ENCODE results near the gene DLG4.
A peak's percentile ranks its signal among the peaks of the same experiment; 100 is the strongest.

Gene DLG4

DNA sequence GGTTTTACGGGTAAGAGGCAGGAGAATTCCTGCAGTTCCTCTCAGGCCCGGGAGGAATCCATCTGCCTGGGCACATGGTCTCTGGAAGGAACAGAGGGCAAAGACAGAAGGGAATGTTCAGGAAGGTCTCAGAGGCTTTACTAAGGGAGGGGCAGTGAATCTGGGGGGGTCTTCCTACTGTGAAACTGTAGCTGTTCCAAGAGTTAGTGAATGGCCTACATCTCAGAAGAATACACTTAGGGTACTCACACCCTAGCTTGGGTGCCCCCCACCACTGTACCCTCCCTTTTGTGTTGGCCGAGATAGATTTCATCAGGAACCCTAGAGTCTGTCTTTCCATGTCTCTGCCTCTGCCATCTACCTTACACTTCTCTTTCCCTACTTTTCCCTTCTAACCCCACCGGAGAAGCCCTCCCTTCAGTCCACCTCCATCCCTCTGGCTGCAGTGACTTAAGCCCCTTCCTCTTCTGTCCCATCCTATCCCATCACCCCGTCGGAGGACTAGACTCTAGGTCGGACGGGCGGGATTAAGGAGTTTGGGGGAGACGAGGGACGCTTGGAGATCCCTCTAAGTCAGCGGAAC, 316 bp downstream of the DLG4 start:
- WGBS = 26% methylated on average over 12 of the region's 12 CpGs
- H3K27ac ChIP-seq (ENCODE audit: low read depth, low read length) = no peak overlapping the region
- no peaks in the 10 kb centered on the region for H3K9me3 ChIP-seq (ENCODE audit: insufficient read depth, low read depth, low read length)
- peak overlapping the region; percentile 81 for H3K4me3 ChIP-seq (ENCODE audit: low read length)
- peaks cover 21% of the 10 kb centered on the region; the same call in 1 of the 2 replicates for H3K4me1 ChIP-seq (ENCODE audit: insufficient read depth, low read length)
- H3K9ac ChIP-seq (ENCODE audit: low read depth, low read length) = peak overlapping the region; percentile 90; the same call in 1 of the 2 replicates
- H3K36me3 ChIP-seq (ENCODE audit: insufficient read depth, low read length) = peaks cover 33% of the 10 kb centered on the region
- H3K27me3 ChIP-seq (ENCODE audit: insufficient read depth, low read length) = no peaks in the 10 kb centered on the region

DNA sequence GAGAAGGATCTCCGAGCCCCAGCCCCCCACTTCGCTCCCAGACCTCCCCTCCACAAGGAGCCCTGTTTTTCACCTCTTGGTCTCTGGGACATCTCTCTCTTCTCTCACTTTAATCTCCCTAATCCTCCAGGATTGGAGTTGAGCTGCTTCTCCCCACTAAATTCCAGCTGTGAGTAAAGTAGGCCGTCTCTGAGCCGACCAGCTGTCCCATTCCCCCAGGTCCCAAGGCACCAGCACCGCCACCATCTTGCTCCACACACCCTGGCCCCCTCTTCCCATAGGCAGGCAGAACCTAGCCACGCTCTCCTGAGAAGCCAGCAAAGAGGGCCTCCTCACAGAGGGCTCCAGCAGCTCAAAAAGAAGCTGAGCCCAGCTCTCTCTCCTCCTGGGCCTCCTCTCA, 878 bp downstream of the DLG4 start:
- H3K9ac ChIP-seq (ENCODE audit: low read depth, low read length) = no peak overlapping the region
- no peak overlapping the region for H3K4me3 ChIP-seq (ENCODE audit: low read length)
- no peaks in the 10 kb centered on the region for H3K9me3 ChIP-seq (ENCODE audit: insufficient read depth, low read depth, low read length)
- peaks cover 28% of the 10 kb centered on the region for H3K36me3 ChIP-seq (ENCODE audit: insufficient read depth, low read length)
- H3K27me3 ChIP-seq (ENCODE audit: insufficient read depth, low read length) = no peaks in the 10 kb centered on the region
- WGBS = 71% methylated on average over 6 of the region's 6 CpGs
- no peak overlapping the region for H3K27ac ChIP-seq (ENCODE audit: low read depth, low read length)
- peaks cover 21% of the 10 kb centered on the region; the same call in 1 of the 2 replicates for H3K4me1 ChIP-seq (ENCODE audit: insufficient read depth, low read length)

DNA sequence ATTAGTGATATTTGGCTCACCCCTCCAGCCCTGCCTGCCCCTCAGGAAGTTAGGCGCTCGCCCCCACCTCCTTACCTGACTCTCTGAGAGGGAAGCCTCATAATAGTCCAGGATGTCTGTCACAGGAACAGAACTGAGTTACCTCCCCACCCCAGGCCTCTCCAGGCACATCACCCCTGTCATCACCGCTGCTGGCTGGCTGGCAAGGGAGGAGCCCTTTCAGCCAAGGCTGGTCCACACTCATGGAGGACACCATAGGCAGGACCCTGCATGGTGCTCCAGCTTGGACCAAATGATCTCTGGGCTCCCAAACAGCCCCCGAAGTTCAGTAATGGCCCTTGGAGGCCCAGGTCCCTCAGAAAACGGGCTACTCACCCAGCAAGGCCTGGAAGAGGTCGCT, 1.5 kb downstream of the DLG4 start:
- Histone ChIP-seq H3K27me3 (ENCODE audit: insufficient read depth, low read length) (no peaks in the 10 kb centered on the region), H3K9ac (ENCODE audit: low read depth, low read length) (peak overlapping the region; percentile 47; the same call in 1 of the 2 replicates), H3K4me1 (ENCODE audit: insufficient read depth, low read length) (peaks cover 26% of the 10 kb centered on the region; the same call in 1 of the 2 replicates), H3K36me3 (ENCODE audit: insufficient read depth, low read length) (peaks cover 22% of the 10 kb centered on the region), H3K4me3 (ENCODE audit: low read length) (peak overlapping the region; percentile 54), H3K27ac (ENCODE audit: low read depth, low read length) (peak overlapping the region; percentile 9; the same call in 1 of the 2 replicates), H3K9me3 (ENCODE audit: insufficient read depth, low read depth, low read length) (no peaks in the 10 kb centered on the region)
- WGBS = 81% methylated on average over 6 of the region's 6 CpGs

DNA sequence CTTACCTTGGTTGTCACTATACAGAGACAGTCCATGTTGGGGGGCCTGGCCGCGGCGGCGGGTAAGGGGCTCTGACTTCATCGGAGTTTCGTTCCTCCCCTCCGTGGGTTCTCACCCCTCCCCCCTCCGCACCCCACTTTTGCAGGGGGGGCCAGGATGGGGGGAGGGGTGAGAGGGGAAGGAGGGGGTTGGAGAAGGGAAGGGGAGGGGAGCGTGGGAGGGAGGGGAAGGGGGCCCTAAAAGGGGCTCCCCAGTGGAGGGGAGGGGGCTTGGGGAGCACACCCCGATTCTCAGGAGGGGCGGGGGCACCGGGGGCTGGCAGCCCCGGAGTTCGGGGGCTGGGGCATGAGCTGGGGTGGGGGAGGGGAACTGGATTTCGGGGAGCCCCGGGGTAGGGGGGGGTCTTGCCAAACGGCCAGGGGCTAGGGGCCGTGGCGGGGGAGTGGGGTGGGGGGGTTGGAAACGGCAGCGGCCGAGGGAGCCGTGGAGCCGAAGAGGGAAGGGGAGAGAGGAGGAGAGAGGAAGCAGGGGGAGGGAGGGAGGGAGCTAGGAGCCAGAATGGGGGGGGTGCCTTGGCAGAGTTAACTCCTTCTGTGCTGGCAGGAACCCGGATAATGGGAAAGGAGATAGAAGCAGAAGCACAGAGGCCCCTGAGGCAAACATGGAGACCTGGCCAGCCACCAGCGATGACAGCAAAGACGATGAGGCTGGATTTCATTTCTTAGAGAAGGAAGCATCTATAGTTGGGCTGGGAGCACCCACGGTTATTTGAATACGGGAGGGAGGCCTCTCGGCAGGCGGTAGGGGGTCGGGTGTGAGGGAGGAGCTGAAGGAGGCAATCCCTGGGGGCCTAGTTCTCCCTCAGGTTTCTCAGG, 2.3 kb downstream of the DLG4 start:
- Histone ChIP-seq H3K27me3 (ENCODE audit: insufficient read depth, low read length) (no peaks in the 10 kb centered on the region), H3K36me3 (ENCODE audit: insufficient read depth, low read length) (peaks cover 14% of the 10 kb centered on the region), H3K27ac (ENCODE audit: low read depth, low read length) (peak overlapping the region; percentile 9; the same call in 1 of the 2 replicates), H3K9me3 (ENCODE audit: insufficient read depth, low read depth, low read length) (no peaks in the 10 kb centered on the region), H3K4me1 (ENCODE audit: insufficient read depth, low read length) (peaks cover 27% of the 10 kb centered on the region; the same call in 1 of the 2 replicates), H3K9ac (ENCODE audit: low read depth, low read length) (peak overlapping the region; percentile 47; the same call in 1 of the 2 replicates), H3K4me3 (ENCODE audit: low read length) (peak overlapping the region; percentile 54)
- 3% methylated on average over 27 of the region's 32 CpGs for WGBS

DNA sequence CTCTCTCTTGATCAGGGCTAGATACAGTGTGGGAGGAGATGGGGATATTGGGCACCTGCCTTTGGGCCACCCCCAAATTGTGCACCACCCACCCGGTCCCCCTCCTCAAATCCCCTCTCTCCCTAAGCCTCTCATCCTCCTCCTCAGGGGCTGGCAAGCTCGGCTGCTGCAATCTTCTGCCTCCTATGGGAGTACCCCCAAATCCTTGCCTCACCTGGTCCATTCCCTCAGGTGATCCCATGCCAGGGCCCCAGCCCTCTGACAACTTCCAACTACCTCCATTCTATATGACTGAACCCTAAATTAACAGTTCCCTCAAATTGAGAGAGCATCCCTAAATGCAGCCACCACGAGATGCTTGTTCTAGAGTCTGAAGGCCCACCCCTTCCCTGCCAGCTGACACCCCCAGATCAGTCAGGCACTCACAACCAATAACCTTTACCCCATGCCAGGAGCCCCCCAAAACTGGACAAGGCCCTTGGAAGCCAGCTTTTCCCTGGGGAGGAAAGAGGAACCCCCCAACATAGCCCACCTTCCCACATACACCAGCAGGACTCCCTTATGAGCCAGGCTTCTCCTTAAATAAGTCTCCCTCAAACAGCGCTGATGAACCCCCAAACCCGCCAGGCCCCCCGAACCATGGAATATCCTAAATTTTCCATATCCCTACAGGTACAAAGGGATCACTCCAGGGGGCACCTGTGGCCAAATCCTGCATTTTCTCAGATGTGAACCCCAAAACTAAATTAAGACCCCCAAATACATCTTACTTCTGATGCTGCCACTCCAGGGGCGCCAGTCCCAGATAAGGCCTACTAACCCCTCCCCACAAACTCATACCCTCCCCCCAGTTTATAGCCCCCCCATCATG, 3.2 kb downstream of the DLG4 start:
- 19% methylated on average over 7 of the region's 7 CpGs for WGBS
- Histone ChIP-seq H3K27ac (ENCODE audit: low read depth, low read length) (peak overlapping the region; percentile 33; the same call in 1 of the 2 replicates), H3K4me3 (ENCODE audit: low read length) (peak overlapping the region; percentile 42), H3K9ac (ENCODE audit: low read depth, low read length) (peak overlapping the region; percentile 1; the same call in 1 of the 2 replicates), H3K36me3 (ENCODE audit: insufficient read depth, low read length) (peaks cover 5% of the 10 kb centered on the region), H3K27me3 (ENCODE audit: insufficient read depth, low read length) (no peaks in the 10 kb centered on the region), H3K9me3 (ENCODE audit: insufficient read depth, low read depth, low read length) (no peaks in the 10 kb centered on the region), H3K4me1 (ENCODE audit: insufficient read depth, low read length) (peaks cover 33% of the 10 kb centered on the region; the same call in 1 of the 2 replicates)

DNA sequence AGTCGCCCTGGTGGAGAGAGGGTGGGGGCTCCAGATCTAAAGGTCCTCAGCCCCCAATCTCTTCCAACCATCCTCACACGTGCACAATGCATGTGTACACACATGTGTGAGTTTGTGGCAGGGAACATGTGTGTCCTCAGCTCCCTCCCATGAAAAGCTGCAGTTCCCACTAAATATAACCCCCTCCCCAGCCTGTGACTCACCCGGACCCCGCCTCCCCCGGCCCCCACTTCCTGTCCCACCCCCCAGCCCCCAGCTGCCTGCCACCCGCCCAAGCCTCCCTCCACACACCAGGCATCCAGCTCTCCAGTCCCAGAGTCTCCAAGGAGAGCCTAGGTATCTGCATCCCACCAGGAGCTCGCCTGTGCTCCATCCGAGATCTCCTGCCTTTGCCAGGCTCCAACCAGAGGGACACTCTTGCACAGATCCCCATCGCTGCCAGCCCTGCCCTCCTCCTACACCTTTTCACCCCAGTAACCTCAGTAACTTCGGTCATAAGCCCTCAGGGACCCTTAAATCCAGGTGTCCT, 3.9 kb downstream of the DLG4 start:
- Histone ChIP-seq H3K9ac (ENCODE audit: low read depth, low read length) (peak overlapping the region; percentile 17; the same call in 1 of the 2 replicates), H3K27me3 (ENCODE audit: insufficient read depth, low read length) (no peaks in the 10 kb centered on the region), H3K4me3 (ENCODE audit: low read length) (peak overlapping the region; percentile 78), H3K36me3 (ENCODE audit: insufficient read depth, low read length) (no peaks in the 10 kb centered on the region), H3K27ac (ENCODE audit: low read depth, low read length) (peak overlapping the region; percentile 90), H3K9me3 (ENCODE audit: insufficient read depth, low read depth, low read length) (no peaks in the 10 kb centered on the region), H3K4me1 (ENCODE audit: insufficient read depth, low read length) (peaks cover 30% of the 10 kb centered on the region)
- WGBS = 5% methylated on average over 7 of the region's 10 CpGs

DNA sequence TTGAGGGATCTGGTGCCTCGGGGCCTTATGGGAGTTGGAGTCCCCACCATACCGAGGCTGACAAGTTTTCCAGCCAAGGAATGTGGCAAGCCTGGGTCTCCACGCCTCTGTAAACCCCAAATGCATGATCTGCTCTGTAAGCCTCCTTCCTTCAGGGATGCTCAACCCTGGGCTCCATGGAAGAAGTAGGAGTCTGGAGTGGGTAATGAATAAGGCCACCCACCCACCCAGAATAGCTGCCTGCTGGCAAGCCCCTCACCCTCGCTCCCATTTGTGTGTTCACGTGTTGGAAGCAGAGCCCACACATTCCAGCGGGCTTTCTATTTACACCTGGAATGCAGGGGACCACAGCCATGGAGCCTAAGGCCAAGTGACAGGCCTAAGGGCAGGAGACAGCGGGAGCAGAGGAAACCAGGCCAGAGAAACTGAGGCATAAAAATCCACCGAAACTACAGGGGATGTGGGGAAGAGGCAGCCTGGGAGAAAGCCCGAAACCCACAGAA, 4.4 kb downstream of the DLG4 start:
- peak overlapping the region; percentile 90 for H3K27ac ChIP-seq (ENCODE audit: low read depth, low read length)
- H3K4me1 ChIP-seq (ENCODE audit: insufficient read depth, low read length) = peaks cover 32% of the 10 kb centered on the region
- no peaks in the 10 kb centered on the region for H3K27me3 ChIP-seq (ENCODE audit: insufficient read depth, low read length)
- no peaks in the 10 kb centered on the region for H3K36me3 ChIP-seq (ENCODE audit: insufficient read depth, low read length)
- H3K4me3 ChIP-seq (ENCODE audit: low read length) = peak overlapping the region; percentile 78
- H3K9me3 ChIP-seq (ENCODE audit: insufficient read depth, low read depth, low read length) = no peaks in the 10 kb centered on the region
- WGBS = 9% methylated on average over 9 of the region's 9 CpGs
- H3K9ac ChIP-seq (ENCODE audit: low read depth, low read length) = peak overlapping the region; percentile 17; the same call in 1 of the 2 replicates

DNA sequence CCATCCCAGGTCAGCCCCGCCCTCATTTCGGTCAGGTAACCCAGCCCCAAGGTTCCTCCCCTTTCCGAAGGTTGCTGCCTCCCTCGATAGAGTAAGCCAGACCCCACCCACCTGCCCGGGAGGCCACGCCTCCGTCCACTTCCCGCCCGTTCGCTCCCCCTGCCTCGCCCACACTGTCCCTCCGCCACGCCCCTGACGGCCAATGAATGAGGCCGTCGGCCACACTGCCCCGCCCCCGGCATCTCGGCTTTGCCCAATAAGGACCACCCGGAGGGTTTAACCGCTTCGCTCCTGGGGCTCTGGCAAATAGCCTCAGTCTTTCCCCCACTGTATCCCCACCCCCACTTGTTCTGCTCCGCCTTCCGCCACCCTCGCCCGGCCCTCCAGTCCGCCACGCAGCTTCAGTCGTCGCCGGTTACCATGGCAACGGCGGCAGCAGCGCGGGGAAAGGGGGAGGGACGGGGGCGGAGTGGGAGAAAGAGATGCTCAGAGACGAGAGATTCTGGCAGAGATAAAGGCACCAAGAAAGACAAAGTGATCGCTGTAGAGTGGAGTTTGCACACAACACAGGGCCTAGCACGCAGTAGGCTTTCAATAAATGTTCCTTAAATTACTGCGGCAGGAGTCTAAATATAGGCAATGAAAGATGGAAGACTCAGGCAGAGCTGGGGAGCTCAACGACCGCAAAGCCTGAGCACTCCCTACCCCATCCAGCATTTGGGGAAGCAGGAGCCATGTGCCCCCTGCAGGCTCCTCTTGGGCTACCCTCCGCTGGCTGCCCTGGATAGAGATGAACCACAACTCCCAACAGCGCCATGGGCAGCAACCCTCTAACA, 5.1 kb downstream of the DLG4 start:
- under 1% methylated on average over 45 of the region's 45 CpGs for WGBS
- no peaks in the 10 kb centered on the region for H3K27me3 ChIP-seq (ENCODE audit: insufficient read depth, low read length)
- peak overlapping the region; percentile 78 for H3K4me3 ChIP-seq (ENCODE audit: low read length)
- H3K36me3 ChIP-seq (ENCODE audit: insufficient read depth, low read length) = no peaks in the 10 kb centered on the region
- peak overlapping the region; percentile 90 for H3K27ac ChIP-seq (ENCODE audit: low read depth, low read length)
- peak overlapping the region; percentile 75 for H3K9ac ChIP-seq (ENCODE audit: low read depth, low read length)
- H3K4me1 ChIP-seq (ENCODE audit: insufficient read depth, low read length) = peaks cover 31% of the 10 kb centered on the region
- no peaks in the 10 kb centered on the region for H3K9me3 ChIP-seq (ENCODE audit: insufficient read depth, low read depth, low read length)

DNA sequence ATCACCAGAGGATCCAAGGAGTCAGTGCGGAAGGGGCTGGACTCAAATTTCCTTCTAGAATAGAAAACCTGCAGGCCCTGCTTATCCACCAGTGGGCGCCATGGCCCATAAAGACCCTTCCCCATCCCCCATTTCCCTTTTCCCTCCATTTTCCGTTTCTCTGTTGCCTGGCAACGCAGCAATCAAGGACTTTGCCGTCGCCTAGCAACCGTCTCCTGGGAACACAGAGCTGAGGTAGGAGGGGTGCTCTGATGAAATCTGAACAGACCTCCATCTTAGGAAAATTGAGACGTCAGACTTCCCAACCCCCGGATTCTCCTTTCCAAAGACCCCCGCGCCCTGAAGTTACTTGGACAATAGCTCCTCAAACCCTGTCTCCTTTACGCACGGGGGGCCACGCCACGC, 5.7 kb downstream of the DLG4 start:
- H3K9me3 ChIP-seq (ENCODE audit: insufficient read depth, low read depth, low read length) = no peaks in the 10 kb centered on the region
- peak overlapping the region; percentile 57 for H3K9ac ChIP-seq (ENCODE audit: low read depth, low read length)
- H3K36me3 ChIP-seq (ENCODE audit: insufficient read depth, low read length) = no peaks in the 10 kb centered on the region
- WGBS = under 1% methylated on average over 15 of the region's 15 CpGs
- H3K27me3 ChIP-seq (ENCODE audit: insufficient read depth, low read length) = no peaks in the 10 kb centered on the region
- H3K4me1 ChIP-seq (ENCODE audit: insufficient read depth, low read length) = peaks cover 29% of the 10 kb centered on the region
- H3K4me3 ChIP-seq (ENCODE audit: low read length) = peak overlapping the region; percentile 53
- peak overlapping the region; percentile 82 for H3K27ac ChIP-seq (ENCODE audit: low read depth, low read length)
